GM12874 (cell line): ENCODE data around the gene TREML4.

Experiments
- TF ChIP-seq, protein P1 (sequence below): IDR thresholded peaks from 2 replicates; pipeline ENCODE4 v1.5.1; 2011; ENCODE audit warnings: low read depth, mild to moderate bottlenecking, control low read depth, low read length, moderate library complexity; ENCODE audit not compliant: insufficient read depth

Gene TREML4

DNA sequence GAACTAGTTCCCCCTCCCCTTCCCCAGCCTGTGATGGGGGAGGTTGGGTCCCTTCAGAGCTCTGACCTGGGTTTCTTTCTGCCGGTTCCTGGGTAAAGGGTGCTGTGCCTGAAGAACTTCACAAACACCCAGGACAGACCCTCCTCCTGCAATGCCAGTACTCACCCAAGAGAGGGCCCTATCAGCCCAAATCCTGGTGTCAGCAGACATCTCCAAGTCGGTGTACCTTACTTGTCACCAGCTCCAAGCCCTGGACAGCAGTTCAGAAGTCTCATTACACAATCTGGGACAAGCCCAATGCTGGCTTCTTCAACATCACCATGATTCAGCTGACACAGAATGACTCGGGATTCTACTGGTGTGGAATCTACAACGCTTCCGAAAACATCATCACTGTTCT lies 467 bp downstream of the TREML4 start:
- TF ChIP-seq, protein P1, sequence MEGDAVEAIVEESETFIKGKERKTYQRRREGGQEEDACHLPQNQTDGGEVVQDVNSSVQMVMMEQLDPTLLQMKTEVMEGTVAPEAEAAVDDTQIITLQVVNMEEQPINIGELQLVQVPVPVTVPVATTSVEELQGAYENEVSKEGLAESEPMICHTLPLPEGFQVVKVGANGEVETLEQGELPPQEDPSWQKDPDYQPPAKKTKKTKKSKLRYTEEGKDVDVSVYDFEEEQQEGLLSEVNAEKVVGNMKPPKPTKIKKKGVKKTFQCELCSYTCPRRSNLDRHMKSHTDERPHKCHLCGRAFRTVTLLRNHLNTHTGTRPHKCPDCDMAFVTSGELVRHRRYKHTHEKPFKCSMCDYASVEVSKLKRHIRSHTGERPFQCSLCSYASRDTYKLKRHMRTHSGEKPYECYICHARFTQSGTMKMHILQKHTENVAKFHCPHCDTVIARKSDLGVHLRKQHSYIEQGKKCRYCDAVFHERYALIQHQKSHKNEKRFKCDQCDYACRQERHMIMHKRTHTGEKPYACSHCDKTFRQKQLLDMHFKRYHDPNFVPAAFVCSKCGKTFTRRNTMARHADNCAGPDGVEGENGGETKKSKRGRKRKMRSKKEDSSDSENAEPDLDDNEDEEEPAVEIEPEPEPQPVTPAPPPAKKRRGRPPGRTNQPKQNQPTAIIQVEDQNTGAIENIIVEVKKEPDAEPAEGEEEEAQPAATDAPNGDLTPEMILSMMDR, result no peak

DNA sequence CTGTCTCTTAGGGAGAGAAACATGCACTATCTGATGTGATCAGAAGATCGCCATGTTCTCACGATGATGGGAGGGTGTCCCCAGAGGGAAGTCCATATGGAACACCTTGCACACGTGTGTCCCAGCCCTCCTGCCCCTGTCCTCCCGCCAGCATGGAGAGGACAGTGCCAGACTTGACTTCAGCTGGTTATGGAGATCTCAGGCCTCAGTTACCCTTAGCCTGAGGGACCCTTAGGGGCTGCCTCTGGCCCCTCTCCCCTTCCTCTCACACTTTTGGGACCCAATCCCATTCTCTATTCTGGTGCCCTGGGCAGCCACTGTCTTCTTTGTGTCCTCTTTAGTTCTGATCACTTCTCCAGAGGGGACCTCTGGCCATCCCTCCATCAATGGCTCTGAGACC lies 1.6 kb downstream of the TREML4 start:
- TF ChIP-seq, protein P1, result no peak

DNA sequence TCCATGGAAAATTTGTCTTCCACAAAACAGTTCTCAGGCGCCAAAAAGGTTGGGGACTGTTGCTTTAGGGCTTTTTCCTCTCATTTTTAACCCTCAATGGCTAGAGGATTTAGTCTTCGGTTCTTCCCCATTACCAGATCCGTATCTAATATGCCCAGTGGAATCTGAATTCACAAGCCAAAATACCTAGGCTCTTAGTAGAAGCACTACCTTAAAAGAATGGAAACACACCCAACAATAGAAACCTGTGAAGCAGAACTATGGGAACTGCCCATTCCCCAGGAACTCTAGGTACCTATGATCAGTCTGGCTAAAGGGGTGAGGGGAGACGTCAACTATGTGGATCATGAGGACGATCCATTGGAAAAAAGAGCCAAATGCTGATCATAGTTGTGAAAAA lies 3.1 kb downstream of the TREML4 start:
- TF ChIP-seq, protein P1, result no peak

DNA sequence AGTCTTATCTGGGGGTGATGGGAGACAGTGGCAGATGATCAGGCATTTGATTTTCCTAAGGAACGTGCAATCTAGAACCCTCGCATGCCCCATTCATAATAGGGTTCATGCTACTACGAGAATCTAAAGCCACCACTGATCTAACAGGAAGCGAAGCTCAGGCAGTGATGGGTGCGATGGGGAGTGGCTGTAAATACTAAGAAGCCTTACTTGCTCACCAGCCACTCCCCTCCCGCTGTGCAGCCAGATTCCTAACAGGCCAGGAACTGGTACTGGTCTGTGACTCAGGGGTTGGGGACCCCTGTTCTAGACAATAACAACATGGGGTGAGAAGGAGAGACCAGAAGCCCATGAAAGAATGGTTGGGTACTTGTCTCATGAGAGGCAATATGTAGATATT lies 4.5 kb downstream of the TREML4 start:
- TF ChIP-seq, protein P1, result no peak

DNA sequence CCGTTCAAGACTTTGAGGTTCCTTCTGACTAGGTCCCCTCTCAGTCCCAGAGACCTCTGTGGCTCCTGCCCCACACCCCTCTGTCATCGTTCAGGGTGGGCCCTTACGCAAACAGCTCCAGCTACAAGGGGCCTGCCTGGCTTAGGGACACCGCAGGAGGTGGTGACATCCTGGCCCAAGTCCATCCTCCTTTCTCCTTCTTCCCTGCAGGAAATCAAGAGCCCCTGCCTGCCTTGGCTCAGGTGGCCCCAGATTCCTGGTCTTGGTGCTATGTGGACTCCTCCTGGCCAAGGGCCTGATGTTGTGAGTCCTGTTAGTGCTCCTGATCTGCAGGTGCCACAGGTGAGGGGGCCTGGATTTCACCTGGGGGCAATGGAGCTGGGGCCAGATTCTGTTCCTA lies 8.1 kb downstream of the TREML4 start:
- TF ChIP-seq, protein P1, result no peak

DNA sequence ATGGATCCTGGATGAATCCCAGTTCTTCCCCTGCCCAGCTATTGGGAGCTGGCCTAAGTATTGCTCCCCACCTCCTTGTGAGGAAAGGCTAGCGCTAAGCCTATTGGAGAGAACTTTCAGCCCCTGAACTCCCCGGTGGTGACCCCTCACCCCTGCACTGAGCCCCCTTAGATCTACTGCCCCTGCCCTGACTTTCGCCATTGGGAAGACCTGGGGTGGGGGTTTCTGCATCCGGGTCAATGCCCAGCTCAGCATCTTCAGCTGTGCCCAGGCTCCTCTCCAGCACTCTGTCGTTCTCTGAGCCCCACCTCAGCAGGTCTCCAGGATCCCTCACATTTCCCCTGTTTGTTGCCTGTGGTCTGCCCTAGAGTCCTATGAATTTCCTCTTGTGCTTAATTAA lies 9.0 kb downstream of the TREML4 start:
- TF ChIP-seq, protein P1, result no peak

DNA sequence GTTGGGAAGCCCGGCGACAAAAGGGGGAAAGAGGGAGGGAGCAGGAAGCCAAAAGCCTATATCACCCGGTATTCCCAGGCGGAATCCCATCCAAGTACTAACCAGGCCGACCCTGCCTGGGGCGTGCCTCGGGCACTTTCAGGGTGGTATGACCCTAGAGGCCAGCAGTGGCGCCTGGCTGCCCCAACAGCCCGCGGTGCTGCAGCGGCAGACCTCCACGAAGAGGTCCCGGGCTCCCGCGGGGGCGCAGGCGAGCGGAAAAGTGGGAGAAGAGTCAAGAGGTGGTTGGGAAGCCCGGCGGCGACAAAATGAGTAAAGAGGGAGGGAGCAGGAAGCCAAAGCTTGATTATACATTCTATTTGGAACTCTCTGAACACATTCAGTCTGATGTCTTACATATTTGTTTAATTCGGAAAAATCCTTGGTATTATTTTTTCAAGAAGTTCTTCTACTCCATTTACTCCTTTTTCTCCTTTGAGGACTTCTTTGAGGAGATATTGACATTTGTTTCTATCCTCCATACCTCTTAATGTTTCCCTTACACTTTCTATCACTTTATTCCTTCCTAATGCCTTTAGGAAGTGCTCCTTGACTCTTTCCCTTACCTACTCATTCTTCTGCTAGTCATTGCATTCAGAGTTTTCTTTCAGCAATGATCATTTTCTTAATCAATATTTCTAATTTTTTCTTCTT lies 11.5 kb downstream of the TREML4 start:
- TF ChIP-seq, protein P1, result no peak
